ENCODE data around the gene CEP112. TPM values are rescaled to one million over a fixed set of nuclear protein-coding genes. Genes with fewer than 3 reads are reported as not detected.

The CEP112 gene
- total and polyA plus RNA-seq, 2 of the 4 experiments (the other 2 are of a cell fraction), result 2.5 to 5.6 TPM

GRCh38 chr17:65601881-65602280 lies 590.1 kb downstream of the CEP112 start:
- TF ChIP-seq CTCF (conservative IDR thresholded peaks at IDR 0.05; ENCODE audit: low read depth, low read length), result no peak
- TF ChIP-seq CHD1 (IDR thresholded peaks at IDR 0.05; ENCODE audit: low read depth, low read length), result no peak
- no peak for TF ChIP-seq RAD21 (IDR thresholded peaks at IDR 0.05; ENCODE audit: low read length)
- no peak for TF ChIP-seq ELK1 (IDR thresholded peaks at IDR 0.05; ENCODE audit: borderline replicate concordance, low read depth, low read length)
- no peak for TF ChIP-seq RFX5 (IDR thresholded peaks at IDR 0.05; ENCODE audit: low read depth, low read length)
- TF ChIP-seq POLR2A (IDR thresholded peaks at IDR 0.05; ENCODE audit: low read depth, low read length), result no peak
- TF ChIP-seq CEBPB (IDR thresholded peaks at IDR 0.05; ENCODE audit: low read depth, low read length), result no peak
- Histone ChIP-seq H2AK5ac (ENCODE audit: low read depth, low read length) (no peak overlapping the region), H3K27me3 (ENCODE audit: control insufficient read depth, insufficient read depth, low read length) (peaks cover 16% of the 10 kb centered on the region), H2BK120ac (ENCODE audit: low read depth, low read length) (no peak overlapping the region), H4K8ac (ENCODE audit: low read depth in 2 of 2, low read length in 2 of 2) (no peak overlapping the region), H3K79me1 (ENCODE audit: low read depth in 1 of 2, low read length in 2 of 2) (no peaks in the 10 kb centered on the region), H3K23ac (ENCODE audit: low read depth, low read length) (no peak overlapping the region), H4K5ac (ENCODE audit: low read depth, low read length) (no peak overlapping the region), H2AFZ (replicated peaks; ENCODE audit: low read length, poor library complexity) (no peak overlapping the region), H3K18ac (ENCODE audit: low read depth, low read length) (no peak overlapping the region), H3K4ac (ENCODE audit: low read depth, low read length) (no peak overlapping the region), H2BK20ac (ENCODE audit: low read depth, low read length) (no peak overlapping the region), H3K56ac (ENCODE audit: extremely low read depth, insufficient read depth, low read length) (no peak overlapping the region), H2BK15ac (ENCODE audit: low read depth, low read length) (no peak overlapping the region), H3K27ac (ENCODE audit: insufficient read depth, low read length) (no peak overlapping the region), H3K4me2 (ENCODE audit: low read depth, low read length) (no peak overlapping the region), H3K9me1 (ENCODE audit: insufficient read depth, low read length) (no peaks in the 10 kb centered on the region), H3K9me3 (ENCODE audit: control insufficient read depth, insufficient read depth, low read length) (no peaks in the 10 kb centered on the region), H4K20me1 (ENCODE audit: insufficient read depth, low read length) (no peaks in the 10 kb centered on the region), H3K9ac (ENCODE audit: low read depth, low read length) (no peak overlapping the region), H2BK5ac (ENCODE audit: low read depth, low read length, poor library complexity, severe bottlenecking) (no peak overlapping the region), H3K4me3 (ENCODE audit: insufficient read depth, low read depth, low read length) (no peak overlapping the region), H2AK9ac (replicated peaks; ENCODE audit: low read depth, low read length, poor library complexity) (no peak overlapping the region), H4K91ac (ENCODE audit: insufficient read depth, low read depth, low read length) (no peak overlapping the region), H3K4me1 (ENCODE audit: control insufficient read depth, insufficient read depth, low read length) (no peaks in the 10 kb centered on the region), H3K36me3 (ENCODE audit: control insufficient read depth, insufficient read depth, low read length) (no peaks in the 10 kb centered on the region), H3K14ac (replicated peaks; ENCODE audit: low read depth, low read length) (no peak overlapping the region)
- DNase-seq, result no peak
- in situ Hi-C loops (cut with MboI; ENCODE audit: low sequenced_read_pairs), result no loop called here
- dilution Hi-C loops (cut with HindIII; ENCODE audit: low sequenced_read_pairs, unreplicated experiment), result no loop called here
- no peak for ATAC-seq (ENCODE audit: low read depth)
- no TSS peak for BruUV-seq (replicated peaks)
- ChIA-PET CTCF (interaction anchor here (0.6 kb wide), 1 partner anchor 24 kb away, joined by 4 read pairs; no protein-coding TSS in a partner anchor), POLR2A (ENCODE audit: unreplicated experiment) (no interaction called here)
- intact Hi-C loops (cut with micrococcal nuclease), result no loop called here
- WGBS, 2 experiments (ENCODE audit: extremely low coverage in 2 of 2, insufficient read length in 1 of 2), result no CpG with 5 or more reads among the region's 2 CpGs

Measured in IMR-90 (cell line).